Caki2 (cell line): ENCODE measurements around the gene PRUNE2. TPM values are rescaled to one million over a fixed set of nuclear protein-coding genes. Genes with fewer than 3 reads are reported as not detected.

Experiments
- DNase-seq: peaks from one replicate; pipeline ENCODE4 v3.0.0-alpha.2; 2015; ENCODE audit warnings: low read depth
- in situ Hi-C: cut with HindIII; loops from 2 replicates; pipeline ENCODE4 v1.10.0; 2016; ENCODE audit warnings: low sequenced_read_pairs, low pct_unique_long_range_greater_than_20kb, mixed read lengths
- total RNA-seq: library from RNA; depleted of rRNA; stranded (reverse); fragments of >200 nt; shearing (Covaris generic); gene quantifications from 2 replicates; pipeline ENCODE4 v1.2.3, GENCODE V29; 2014; ENCODE audit warnings: low replicate concordance

PRUNE2 gene
- total RNA-seq, 1 experiment from 2014 or later, result 6.6 TPM

DNA sequence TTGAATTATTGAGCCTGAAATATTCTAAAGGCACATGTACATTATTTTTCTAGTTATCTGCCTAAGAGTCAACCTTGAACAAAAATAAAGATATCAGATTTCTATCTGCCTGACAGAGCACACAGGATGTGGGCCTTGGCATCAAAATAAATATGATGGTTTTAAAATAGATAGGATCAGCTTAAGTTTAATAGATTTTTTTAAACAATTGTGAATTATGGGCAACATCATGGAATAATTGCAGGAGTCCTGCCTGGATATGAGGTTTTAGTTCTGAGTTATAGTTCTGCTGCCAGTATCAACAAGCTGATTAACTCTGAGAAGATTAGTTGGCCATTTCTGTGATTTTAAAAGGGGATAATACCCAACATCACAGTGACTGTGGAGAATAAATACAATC lies 248.6 kb downstream of the PRUNE2 start:
- no peak for DNase-seq
- in situ Hi-C loops, result no loop called here

DNA sequence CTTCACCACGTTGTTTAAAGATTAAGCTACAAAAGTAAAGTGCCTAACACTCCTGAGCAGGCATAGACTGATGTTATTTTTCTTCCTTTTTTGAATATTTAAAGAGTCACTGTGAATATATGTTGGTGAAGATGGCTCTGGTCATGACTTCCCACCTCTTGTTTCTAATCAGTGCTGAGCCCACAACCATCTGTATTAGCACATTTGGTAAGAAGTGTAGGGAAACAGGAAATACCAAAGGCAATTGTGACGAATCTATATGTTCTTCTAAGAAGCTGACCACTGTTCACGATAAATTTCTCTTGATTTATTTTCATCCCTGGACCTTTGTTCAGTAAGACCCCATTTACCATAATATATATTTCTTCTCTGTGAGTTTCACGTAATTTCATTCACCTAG lies 249.9 kb downstream of the PRUNE2 start:
- no peak for DNase-seq
- in situ Hi-C loops, result no loop called here

DNA sequence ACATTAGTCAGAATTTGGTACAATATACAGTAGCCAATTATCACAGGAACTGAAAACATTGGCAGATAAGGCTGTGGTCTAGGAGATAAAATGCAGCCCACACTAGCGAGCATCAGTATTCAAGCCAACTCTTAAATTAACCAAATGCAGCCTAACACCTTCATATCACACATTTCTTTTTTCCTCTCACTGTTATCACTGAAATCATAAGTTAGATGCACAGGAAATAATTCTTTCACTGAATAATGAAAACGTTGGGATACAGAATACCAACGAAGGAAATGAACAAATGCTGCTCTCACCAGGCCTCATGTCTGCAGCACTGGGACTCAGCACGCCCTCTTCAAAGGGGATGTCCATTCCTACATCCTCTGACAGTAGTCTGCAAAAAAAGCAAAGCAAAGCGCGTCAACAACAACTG lies 250.8 kb downstream of the PRUNE2 start:
- DNase-seq, result no peak
- in situ Hi-C loops, result no loop called here

DNA sequence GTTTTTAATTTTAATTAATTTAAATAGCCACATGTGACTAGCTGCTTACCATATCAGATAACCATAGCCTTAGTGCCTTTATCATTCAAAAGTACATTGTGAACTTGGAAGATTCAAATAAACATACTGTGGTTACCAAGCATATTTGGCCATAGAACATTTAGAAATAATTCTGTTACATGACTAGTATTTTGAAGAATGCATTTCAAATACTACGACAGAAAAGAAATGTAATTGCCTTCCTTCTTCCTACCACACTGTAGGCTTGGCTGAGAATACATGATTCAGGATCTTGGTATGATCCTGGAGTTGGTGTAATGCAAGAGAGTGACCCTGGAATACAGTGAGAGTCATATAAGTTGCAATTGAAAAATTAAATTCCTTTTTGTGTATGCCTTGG lies 251.3 kb downstream of the PRUNE2 start:
- no peak for DNase-seq

DNA sequence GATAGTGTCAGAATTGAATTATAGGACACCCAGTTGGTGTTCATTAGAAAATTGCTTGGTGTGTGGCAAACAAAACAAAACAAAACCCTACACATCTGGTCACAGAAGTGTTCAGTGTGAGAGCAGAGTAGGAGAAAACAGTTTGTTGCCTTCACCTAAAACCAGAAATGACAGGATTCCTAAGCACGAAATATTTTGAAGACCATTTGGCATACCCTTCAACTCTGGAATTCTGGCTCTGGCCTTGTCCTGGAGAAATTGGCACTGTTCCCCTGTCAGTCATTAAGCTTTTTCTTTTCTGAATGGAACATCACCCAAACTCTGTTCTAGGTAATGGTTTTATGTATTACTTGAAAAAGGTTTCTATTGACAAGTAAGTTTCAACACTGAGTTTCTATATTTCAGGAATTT lies 251.9 kb downstream of the PRUNE2 start:
- in situ Hi-C loops, result no loop called here

More for the DNA sequence above, 251.3 kb downstream of the PRUNE2 start:
- in situ Hi-C loops, result no loop called here

DNA sequence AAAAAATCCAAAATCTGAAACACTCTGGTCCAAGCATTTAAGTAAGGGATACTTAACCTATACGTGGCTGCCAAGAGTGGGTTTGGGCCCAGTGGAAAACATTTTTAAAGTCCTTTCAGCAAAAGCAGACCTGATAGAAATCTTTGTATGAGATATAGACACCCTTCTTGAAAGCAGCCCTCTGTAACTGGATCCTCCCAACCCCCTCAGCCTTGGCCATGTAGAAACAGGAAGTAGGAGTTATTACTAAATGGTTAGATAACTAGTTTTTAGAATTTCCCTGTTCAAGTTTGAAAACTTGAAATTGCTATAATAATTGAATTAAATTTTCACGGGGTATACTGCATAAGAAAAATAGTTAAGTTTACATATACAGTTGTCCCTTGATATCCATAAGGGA lies 253.0 kb downstream of the PRUNE2 start:
- in situ Hi-C loops, result no loop called here
- DNase-seq, result no peak

More for the DNA sequence above, 251.9 kb downstream of the PRUNE2 start:
- DNase-seq, result no peak

DNA sequence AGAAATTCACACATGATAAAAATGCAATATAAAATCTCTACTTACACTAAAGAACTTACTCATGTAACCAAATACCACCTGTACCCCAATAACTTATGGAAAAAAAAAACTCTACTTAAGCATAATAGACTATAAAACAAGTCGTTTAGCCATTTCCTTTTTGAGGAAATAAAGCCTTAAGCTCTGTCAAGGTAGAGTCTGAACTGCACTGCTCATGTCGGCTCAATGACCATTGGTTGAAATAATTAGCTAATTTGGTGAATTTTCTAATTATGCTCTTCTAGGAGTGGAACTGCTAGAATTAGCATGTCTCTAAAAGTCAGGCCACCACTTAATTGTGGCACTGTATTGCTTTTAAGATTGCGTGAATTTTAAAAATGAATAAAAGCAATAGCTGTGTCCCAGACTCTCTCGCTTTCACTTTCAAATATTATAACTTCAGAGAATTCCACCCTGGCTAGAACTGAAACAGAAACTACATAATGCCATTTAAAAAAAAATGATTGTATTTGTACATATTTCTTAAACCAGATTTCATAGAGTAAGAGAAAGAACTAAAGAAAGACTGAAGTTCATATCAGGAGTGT lies 254.7 kb downstream of the PRUNE2 start:
- no peak for DNase-seq
- in situ Hi-C loops, result no loop called here

DNA sequence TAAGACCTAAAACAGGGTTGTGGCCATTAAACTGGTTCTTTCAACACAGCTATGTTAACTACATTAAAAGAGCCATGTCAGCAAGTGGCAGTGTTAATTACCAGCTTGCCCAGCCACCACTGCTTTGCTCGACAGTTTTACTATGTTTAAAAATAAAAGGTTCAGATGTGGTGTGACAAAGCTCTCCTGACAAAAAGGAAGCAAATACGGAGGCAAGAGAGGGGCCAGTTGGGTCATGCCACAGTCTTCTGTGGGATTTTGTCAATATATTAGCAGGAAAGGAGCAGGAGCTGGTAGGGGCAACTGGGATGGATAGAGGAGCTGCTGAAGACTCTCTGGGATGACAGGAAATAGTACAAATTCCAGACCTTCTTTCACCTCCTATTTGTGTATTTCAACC lies 255.2 kb downstream of the PRUNE2 start:
- no peak for DNase-seq
- in situ Hi-C loops, result no loop called here

DNA sequence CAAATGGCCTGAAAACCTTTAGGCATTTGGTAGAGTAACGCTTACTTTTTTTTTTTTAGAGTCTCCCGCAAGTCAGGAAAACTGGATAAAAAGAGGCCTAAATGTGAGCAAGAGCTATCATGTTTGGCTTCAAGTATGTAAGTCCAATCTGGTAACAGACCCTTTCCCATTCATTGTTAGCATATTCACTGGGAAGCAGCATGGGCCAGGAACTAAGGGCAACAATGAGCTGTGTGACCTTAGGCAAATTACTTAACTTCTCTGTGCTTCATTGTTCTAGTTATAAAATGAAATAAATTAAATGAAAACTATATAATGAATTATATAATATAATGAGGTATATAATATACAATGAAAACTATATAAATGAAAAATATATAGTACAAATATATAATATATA lies 256.0 kb downstream of the PRUNE2 start:
- no peak for DNase-seq
- in situ Hi-C loops, result no loop called here

DNA sequence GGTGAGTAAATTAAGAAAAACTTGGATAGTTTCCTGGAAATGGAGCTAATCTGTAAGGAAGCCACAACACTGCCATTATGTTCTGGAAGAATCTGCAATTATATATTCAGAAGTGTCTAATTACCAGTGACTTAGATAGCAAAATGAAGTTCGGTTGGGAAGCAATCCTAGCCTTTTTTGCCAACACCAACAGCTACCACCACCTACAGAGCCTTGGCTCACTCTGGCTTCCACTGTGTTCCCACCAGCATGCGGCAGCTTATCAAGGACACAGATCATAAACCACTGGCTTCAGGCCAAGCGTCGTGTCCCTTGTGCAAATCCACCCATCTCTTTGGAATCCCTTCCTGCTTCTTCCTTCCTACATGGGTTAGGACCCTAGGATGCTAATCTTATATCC lies 259.7 kb downstream of the PRUNE2 start:
- no peak for DNase-seq
- in situ Hi-C loops, result no loop called here

DNA sequence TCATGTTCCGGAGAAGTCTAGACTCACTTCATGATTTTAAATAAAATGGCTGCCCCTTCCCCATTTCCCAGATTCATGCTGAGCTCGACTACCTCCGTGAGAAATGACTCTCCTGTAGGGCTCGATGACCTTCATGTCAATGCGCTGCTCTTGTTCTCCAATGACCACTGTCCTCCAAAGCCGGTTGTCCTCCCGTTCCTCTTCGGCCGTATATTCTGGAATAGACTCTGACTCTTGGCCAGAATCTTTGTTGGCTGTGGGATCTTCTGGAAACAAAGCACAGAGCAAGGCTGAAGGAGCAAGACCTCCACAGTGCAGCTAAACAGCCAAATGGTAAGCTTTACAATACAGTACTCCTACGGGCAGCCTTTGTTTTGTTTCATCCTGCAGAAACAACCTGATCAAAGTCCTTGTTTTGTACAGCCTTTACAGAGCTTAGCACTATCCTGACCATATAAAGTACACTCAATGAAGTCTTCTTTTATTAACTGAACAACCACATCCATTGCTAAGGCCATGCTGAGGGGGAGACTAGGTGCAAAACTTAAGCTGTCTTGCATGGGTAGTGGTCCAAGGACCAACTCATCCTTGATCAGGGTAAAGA lies 261.2 kb downstream of the PRUNE2 start:
- in situ Hi-C loops, result no loop called here
- DNase-seq, result no peak

DNA sequence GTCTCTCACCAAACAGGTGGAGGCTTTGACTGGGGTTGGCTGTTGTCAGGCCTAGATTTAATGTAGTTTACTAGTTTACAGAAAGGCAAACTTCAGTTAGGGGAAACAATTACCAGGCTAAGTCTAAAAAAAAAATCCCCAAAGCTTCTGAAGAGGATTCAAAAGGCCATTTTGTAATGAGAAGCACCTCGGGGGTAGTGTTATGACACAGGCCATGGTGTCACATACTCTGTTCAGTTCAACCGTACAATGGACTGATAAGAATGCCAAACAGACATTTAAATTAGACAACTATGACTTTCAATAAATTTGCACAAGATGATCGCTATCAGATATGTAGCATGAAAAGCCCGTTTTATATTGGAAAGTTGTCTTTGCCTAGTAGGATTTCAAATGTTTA lies 261.7 kb downstream of the PRUNE2 start:
- in situ Hi-C loops, result no loop called here
- no peak for DNase-seq

DNA sequence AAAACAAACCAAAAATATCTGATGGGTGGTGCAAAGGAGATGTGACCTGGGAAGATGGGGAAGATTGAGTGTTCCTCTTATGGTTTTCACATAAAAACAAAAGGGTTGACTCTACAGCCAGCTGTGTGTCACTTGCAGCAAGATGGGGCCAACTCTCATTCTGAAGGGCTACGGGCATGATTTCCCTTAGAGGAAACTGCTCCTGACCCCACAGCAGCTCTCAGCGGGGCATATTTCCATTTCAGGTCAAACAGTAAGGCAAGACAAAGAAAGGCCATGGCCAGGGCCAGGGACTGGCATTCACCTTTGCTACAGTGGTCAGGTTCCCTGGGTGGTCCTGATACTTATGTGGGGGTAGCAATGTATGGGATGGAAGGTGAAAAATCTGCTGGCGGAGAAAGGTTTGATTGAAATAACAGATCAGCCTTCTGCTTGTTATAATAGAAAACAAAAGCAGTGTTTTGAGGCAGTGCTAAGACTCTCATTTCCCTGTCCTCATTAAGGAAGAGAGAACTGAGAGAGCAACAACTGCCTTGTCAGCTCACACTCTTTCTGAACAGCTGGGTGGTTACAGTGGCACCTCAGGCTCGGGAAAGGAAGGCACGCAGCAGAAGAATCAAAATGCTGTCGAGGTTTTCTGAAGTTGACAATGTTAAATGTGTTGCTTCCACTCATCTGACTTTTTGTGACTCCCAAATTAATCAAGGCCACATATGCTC lies 262.4 kb downstream of the PRUNE2 start:
- in situ Hi-C loops, result no loop called here
- no peak for DNase-seq

DNA sequence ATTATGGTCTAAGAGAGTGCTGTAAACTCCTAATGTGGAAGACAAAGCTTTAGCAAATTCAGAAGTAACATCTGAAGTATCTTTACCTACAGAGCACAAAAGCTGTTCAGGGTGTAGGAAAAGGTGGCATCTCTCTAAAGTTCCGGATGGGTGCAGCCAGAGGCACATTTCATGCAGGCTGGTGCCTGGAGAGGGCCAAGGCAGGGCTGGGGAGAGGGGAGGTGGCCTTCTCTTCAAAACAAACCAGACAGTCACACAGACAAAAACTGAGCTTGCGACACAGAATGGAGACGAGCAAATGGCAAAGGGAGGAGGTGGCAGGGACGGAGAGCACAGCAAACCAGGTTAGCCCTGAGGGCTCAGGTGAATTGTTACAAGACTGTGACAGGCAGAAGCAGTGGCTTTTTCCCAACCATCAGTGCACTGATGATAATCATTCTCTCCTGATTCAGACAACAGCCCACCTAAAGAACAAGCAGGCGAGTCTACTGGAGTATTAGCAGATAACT lies 263.2 kb downstream of the PRUNE2 start:
- in situ Hi-C loops, result no loop called here
- no peak for DNase-seq

DNA sequence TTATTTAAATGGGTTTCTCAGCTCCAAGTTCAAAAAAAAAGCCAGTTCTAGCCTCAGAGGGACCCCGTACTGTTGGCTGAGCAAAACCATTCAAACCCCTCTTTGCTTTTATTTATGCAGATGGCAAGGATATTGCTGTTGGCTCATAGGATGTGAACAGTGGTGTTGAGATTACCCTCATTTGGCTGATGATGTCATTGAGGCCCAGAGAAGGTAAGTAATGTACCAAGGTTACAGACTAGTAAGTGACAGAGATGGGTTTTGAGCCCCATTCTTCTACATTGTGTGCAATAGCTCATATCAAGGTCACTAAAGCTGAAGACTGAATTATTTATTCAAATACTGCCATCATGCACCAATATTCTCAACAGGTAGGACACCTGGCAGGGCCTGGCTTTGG lies 263.8 kb downstream of the PRUNE2 start:
- no peak for DNase-seq
- in situ Hi-C loops, result no loop called here

DNA sequence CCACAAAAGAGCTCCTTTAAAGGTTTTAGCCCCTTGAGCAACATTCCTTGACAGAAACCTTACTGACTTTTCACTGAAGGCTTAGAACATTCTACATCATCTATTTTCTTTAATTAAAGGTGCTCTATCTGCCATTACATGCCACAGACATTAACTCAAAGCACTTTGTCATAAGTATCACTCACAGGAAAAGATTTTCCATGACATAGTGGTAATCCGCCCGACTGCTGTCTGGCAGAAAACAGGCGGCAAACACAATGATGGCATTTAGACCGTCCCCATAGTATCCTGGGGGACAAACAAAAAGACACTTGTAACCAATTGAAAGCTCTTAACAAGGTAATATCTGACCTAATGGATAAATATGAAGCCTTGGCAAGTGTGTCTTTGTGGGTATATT lies 267.9 kb downstream of the PRUNE2 start:
- in situ Hi-C loops, result no loop called here
- no peak for DNase-seq

DNA sequence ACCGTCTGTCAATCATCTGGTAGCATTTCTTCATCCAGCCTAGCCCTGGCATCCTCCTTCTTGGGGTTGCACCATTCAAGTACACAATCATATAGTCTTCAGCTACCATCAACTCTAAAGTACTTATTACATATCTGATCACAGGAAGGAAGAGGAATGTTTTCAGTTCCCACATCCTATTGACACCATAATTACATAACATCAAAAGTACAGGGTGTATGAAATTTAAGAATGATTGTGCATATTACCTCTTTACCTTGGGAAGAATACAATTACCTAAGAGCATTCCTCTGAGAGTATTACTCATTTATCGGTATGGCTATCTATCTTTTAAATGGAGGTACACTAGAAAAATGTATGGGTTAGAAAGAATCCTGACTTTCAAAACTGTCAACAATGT lies 268.5 kb downstream of the PRUNE2 start:
- no peak for DNase-seq
- in situ Hi-C loops, result no loop called here

DNA sequence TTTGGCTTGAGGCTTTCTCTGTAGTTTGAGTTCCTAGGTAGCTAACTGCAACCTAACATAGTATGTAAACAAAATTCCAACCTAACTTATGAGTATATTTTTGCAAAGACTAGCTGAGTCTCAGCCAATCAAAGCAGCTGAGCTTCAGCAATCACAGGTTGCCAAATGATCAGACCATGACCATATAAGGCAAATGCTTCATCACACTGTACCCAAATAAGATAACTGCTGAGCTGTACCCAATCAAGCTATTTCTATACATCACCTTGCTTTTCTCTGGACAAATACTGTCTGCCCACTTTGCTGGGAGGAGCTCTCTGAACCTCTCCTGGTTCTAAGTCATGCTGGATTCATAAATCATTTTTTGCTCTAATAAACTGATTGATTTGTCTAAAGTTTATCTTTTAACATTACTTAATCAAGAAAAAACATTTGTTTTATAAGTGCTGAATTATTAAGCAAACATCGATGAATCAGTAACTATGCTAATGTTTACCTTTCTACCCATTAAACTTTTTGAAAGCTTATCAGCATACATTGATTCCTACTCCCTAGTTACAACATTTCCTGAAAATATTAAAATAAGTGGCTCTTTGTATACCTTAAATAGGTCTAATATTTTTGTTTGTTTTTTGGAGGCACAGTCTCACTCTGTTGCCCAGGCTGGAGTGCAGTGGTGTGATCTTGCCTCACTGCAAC lies 271.4 kb downstream of the PRUNE2 start:
- in situ Hi-C loops, result no loop called here
- DNase-seq, result peak; percentile 56

DNA sequence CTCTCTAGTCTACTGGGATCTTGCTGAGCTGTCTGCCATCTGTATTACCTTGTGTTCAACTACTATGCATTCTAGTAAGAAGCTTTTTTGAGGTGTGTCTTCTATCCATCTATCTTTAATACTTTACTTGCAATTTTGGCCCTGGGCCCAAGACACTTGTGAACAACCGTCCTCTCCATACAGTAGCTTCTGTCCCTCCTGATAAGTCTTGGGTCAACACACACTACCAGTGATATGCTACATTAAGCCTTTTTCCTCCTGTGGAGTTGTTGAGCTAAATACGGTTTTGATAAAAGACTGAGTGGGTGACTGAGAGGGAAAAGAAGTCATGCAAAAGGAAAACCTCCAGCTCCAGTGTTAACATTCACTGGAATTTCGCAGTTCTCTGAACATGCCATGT lies 275.0 kb downstream of the PRUNE2 start:
- in situ Hi-C loops, result no loop called here

More for the DNA sequence above, 275.0 kb downstream of the PRUNE2 start:
- no peak for DNase-seq
